Left colon (tissue), 2 donors: ENCODE measurements around the gene ACKR2. TPM values are rescaled to one million over a fixed set of nuclear protein-coding genes. Genes with fewer than 3 reads are reported as not detected.

ENCODE experiments used
- ATAC-seq: fragments of 200-7000 bp; cut with Tn5 transposase; one replicate; pipeline ENCODE4 v1.9.1; 2020; ENCODE audit warnings: mild to moderate bottlenecking, moderate library complexity
- DNase-seq, 2 donors: peaks; one replicate each; pipeline ENCODE4 v3.0.0-alpha.2; 2020
- intact Hi-C, 2 donors: fragments of 100-400 bp; cut with DNase I in 1 of 2; cut with micrococcal nuclease in 1 of 2; formaldehyde crosslinking; loops; one replicate each; pipeline versions ENCODE4 v1.11.2 to v1.14.0; 2022; cut with DNase I, micrococcal nuclease
- long read RNA-seq: library from polyadenylated mRNA; unstranded; transcript quantifications from one replicate; pipeline ENCODE4 v2.0.0, GENCODE V29; 2021
- total RNA-seq, 2 donors: library from RNA; stranded (reverse); fragmentation: NEBNext Ultra II Directional; extraction: Animal tissue kit (Norgen Biotek cat#: 25700); gene quantifications; one replicate each; pipeline ENCODE4 v1.2.1, GENCODE V29; 2021
- donor health status: DM: no; HTN: no; CAD: no.
- donor health status: DM: yes; HTN: yes; CAD: no.

ACKR2 gene, protein sequence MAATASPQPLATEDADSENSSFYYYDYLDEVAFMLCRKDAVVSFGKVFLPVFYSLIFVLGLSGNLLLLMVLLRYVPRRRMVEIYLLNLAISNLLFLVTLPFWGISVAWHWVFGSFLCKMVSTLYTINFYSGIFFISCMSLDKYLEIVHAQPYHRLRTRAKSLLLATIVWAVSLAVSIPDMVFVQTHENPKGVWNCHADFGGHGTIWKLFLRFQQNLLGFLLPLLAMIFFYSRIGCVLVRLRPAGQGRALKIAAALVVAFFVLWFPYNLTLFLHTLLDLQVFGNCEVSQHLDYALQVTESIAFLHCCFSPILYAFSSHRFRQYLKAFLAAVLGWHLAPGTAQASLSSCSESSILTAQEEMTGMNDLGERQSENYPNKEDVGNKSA
- total RNA-seq: 1 to 10 TPM; 4.9 to 6.3 TPM
- long read RNA-seq, partial matches to known transcripts: 0 of 2 reads
- long read RNA-seq, other reads (novel, unspliced or antisense): 2 of 2 reads

DNA sequence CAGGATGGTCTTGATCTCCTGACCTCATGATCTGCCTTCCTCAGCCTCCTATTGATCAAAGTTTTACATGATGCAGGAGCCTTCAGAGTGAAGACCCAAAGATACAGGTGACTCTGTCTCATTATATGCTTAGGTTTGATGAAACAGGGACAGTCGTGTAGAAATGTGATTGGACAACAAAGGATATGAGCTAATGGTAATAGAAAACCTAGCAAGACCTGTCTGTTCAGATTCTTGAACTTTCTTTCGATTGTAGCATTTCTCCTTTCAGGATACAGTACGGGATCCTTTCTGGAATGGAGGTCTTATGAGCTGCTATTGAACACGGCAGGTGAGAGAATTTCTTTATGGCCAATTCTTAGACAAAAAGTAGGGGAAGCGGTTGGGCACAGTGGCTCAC is at the start of gene ACKR2:
Gene ACKR2 (plus strand): TSS at position 244 of the 400 bp plus-strand sequence. CDS start 55,058 bp downstream, outside the sequence.
- no peak for ATAC-seq
- intact Hi-C loops: no loop called here
- DNase-seq: no peak

DNA sequence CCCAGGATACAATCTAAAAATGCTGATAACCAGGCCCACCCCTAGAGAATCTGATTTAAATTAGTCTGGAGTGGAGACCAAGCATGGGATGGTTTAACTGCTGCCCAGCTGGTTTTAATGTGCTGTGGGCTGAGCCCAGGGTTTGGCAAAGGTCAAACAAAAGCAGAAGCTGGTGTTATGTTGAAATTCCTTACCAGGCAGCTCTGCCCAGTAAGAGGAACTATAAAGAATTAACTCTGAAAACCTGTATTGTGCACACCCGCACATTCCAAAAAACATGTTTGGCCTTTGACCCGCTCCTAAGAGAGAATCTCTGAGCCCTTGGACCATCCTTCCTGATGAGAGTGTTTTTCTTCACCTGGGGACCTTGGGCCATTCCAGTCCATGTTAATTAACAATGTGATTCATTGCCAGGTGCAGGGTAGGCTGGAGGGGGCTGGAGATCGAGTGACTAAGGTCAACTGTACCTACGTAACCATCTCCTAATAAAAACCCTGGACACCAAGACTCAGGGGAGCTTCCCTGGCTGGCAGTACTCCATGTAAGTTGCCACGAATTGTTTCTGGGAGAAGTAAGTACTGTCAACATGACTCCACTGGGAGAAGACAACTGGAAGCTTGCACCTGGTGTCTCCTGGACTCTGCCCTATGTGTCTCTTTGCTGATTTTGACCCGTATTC is 47.1 kb upstream of the ACKR2 start:
- DNase-seq (no peak), ATAC-seq (peak; percentile 51)
- intact Hi-C loops: no loop called here

GRCh38 chr3:42763021-42763420 is 46.2 kb upstream of the ACKR2 start:
- DNase-seq (no peak), ATAC-seq (no peak)
- intact Hi-C loops: no loop called here

DNA sequence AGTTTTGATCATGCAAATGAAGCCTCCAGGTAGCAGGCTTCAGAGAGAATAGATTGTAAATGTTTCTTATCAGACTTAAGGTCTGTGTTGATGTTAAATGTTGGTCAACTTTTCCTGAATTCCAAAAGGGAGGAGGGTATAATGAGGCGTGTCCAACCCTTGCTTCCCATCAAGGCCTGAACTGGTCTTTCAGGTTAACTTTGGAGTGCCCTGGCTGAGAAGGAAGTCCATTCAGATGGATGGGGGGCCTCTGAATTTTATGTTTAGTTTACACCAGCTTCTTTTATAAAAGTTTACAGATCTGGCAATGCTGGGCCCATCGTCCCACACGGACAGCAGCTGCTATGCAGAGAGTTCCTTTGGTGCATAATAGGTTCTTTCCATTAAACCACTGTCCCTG is 45.1 kb upstream of the ACKR2 start:
- no peak for DNase-seq
- intact Hi-C loops: no loop called here
- no peak for ATAC-seq

- DNase-seq: no peak
- ATAC-seq: no peak
- intact Hi-C loops: no loop called here
These were observed 44.5 kb upstream of the ACKR2 start for GRCh38 chr3:42764561-42765295.

DNA sequence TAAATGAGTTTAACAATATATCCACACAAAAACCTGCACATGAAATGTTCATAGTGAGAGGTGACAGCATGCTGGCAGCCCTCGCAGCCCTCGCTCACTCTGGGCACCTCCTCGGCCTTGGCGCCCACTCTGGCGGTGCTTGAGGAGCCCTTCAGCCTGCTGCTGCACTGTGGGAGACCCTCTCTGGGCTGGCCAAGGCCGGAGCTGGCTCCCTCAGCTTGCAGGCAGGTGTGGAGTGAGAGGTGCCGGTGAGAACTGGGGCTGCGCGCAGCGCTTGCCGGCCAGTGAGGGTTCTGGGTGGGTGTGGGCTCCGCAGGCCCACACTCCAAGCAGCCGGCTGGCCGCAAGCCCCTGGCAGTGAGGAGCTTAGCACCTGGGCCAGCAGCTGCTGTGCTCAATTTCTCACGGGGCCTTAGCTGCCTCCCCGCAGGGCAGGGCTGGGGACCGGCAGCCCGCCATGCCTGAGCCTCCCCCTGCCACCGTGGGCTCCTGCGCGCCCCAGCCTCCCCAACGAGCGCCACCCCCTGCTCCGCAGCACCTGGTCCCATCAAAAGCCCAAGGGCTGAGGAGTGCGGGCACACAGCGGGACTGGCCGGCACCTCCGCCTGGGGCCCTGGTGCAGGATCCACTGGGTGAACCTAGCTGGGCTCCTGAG is 39.6 kb upstream of the ACKR2 start:
- no peak for DNase-seq
- intact Hi-C loops: no loop called here
- ATAC-seq: no peak

DNA sequence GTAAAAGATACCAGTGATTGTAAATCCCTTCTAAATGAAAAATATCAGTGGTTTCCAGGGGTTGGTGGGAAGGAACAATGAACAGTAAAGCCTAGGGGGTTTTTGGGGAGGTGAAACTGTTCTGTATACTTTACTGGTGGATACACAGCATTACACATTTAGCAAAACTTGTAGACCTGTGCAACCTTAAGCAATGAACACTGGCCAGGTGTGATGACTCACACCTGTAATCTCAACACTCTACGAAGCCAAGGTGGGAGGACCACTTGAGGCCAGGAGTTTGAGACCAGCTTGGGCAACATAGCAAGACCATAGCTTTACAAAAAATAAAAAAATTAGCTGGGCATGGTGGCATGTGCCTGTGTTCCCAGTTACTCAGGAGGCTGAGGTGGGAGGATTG is 38.0 kb upstream of the ACKR2 start:
- intact Hi-C loops: no loop called here
- ATAC-seq: no peak
- DNase-seq: no peak

DNA sequence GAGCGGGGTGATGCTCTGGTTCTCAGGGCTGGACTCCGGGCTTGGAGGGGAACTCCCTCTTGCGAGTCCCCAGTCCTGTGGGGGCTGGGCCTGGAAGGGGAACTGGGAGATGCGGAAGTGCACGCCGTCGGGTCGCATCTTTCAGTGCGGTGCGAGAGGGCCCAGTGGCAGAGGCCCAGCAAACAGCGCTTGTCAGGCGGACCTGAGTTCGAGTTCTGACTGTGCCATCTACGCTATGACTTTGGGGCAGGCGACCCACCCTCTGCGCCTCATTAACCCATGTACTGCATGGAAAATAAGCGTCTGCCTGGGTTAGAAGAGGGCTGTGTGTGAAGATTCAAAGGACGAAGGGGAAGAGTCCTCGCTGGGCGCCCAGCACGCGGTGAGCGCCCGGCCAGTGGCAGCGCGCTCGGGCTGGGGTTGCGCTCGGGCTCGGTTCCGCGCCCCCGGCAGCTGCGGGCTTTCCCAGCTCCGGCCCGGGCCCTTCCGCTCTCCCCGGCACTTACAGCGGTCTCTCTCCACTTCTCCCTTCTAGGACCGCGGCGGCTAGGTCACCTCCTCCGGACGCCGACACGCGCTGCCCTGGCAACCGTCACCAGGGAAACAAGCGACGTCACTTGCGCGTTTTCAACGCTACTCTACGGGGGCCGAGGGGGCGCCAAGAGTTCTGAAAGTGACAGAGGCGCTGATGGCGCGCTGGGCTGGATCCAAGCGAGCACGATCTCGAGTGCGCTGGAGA is 36.4 kb upstream of the ACKR2 start, which contains the start of gene CCDC13:
Gene CCDC13 (minus strand): TSS at position 584 of the 739 bp plus-strand sequence. CDS start 14,908 bp downstream, outside the sequence.
- intact Hi-C loops: no loop called here
- ATAC-seq (peak; percentile 72), DNase-seq (peak; percentile 93)

DNA sequence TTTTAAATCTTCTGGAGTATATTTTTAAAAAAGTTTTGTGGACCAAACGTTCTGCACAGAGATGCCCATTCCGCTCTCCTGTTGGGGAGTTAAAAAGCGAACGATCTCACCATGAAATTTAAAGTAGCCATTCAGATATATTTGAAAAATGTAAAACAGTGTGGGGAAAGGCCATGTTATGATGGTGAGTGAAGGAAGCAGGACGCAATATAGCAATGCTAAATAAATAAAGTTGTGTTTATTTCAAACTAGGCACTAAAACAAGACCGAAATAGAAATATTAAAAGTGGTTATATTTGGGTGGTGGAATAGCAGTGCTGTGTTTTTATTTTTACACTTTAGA is 35.9 kb upstream of the ACKR2 start:
- intact Hi-C loops: no loop called here
- ATAC-seq (no peak), DNase-seq (no peak)

DNA sequence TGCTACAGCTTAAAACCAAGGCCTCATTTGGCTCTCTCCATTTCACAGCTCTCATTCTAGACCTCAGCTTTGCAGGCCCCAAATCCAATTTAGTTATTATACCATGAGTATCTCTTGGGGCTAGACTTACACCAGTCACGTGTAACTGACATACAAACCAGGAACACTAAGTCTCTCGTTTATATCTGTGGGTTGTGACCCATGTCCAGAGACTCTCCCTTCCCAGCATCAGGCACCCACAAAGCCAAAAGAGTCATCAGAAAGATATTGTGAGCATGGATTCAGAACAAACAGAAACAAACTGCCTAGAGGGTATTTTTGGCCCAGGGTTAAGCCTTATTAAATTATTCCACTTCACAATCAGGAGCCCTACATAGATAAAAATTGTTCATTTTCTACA is 30.6 kb upstream of the ACKR2 start:
- ATAC-seq: no peak
- no peak for DNase-seq
- intact Hi-C loops: no loop called here

GRCh38 chr3:42780398-42780797 is 28.8 kb upstream of the ACKR2 start:
- ATAC-seq (peak; percentile 60), DNase-seq (no peak)
- intact Hi-C loops: loop anchor here in 1 of 2 donors (5.0 kb wide), 1 partner anchor 57 kb away; no protein-coding TSS in a partner anchor

DNA sequence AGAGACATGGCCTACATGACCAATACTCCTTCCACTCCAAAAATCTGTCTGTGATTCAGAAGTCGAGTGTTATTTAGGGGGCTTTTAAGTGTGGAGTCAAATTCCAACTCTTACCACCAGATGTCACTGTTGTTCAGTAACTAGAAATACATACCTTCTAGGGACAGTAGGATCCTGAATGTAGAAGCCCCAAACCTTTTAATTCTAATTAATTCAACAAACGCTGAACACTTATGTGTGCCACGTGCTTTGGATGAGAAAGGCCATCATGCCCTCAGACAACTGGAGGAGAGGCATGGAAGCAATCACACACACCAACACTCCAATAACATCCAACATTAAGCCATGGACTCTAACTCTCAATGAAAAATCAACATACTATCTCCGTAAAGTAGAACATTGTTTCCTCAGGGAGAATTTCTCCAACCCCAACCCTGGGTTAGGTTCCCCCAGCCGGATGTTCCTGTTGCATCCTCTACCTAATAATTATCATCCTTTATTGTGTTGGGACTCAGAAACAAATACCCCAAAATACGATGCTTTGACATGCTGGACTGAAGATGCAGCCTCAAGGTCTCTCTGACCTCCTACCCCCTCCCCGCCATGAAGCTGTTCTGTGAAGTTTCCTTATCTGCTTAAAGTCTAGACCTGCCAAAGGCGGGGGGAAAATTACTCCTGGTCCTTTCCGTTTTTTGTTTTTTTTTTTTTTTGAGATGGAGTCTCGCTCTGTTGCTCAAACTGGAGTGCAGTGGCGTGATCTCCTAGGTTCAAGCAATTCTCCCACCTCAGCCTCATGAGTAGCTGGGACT is 28.1 kb upstream of the ACKR2 start:
- DNase-seq (no peak), ATAC-seq (peak; percentile 60)
- intact Hi-C loops: loop anchor here in 1 of 2 donors (5.0 kb wide), 1 partner anchor 56 kb away; no protein-coding TSS in a partner anchor

GRCh38 chr3:42786212-42786611 is 23.0 kb upstream of the ACKR2 start:
- no peak for ATAC-seq
- intact Hi-C loops: no loop called here

DNA sequence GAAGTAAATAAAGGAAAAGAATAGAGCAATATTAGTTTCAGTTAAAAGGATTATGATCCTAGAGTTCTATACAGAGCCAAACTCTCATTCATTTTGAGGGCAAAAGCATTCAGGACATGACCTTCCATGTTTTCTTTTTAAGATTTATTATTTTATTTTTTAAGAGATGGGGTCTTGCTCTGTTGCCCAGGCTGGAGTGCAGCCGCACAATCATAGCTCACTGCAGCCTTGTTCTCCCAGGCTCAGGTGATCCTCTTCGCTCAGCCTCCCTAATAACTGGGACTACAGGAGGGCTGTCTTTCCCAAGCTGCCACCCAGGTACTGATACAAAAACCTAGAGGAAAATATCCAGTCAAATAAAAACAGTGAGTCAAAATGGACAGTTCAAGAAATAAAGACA is 22.6 kb upstream of the ACKR2 start:
- no peak for ATAC-seq
- intact Hi-C loops: no loop called here
- DNase-seq: no peak

More at GRCh38 chr3:42786212-42786611, 23.0 kb upstream of the ACKR2 start:
- no peak for DNase-seq

- intact Hi-C loops: no loop called here
- ATAC-seq: no peak
These were observed 18.5 kb upstream of the ACKR2 start for GRCh38 chr3:42790714-42791229.

GRCh38 chr3:42795621-42796181 is 13.5 kb upstream of the ACKR2 start:
- no peak for DNase-seq
- intact Hi-C loops: no loop called here
- peak; percentile 37 for ATAC-seq

More at GRCh38 chr3:42790714-42791229, 18.5 kb upstream of the ACKR2 start:
- no peak for DNase-seq

GRCh38 chr3:42796332-42796885 is 12.8 kb upstream of the ACKR2 start:
- DNase-seq: no peak
- intact Hi-C loops: no loop called here
- ATAC-seq: no peak
